Astrocyte (in vitro differentiated cells and primary cell): ENCODE results near the gene GET4. TPM values are rescaled to one million over a fixed set of nuclear protein-coding genes. Genes with fewer than 3 reads are reported as not detected.

Source experiments
- DNase-seq: peaks from one replicate; pipeline ENCODE4 v3.0.0-alpha.2; 2010; ENCODE audit warnings: low read depth
- FAIRE-seq: peaks from 2 replicates; lab custom pipeline; 2011; peaks lifted over from hg19 to GRCh38; lab: Jason Lieb, UNC
- H2AFZ ChIP-seq: 2 replicates; pipeline ENCODE4 v1.6.0; 2012; ENCODE audit warnings: low read depth, low read length, inconsistent platforms
- H3K27ac ChIP-seq: 2 replicates; pipeline ENCODE4 v1.5.1; 2011; ENCODE audit warnings: low read depth, low read length, inconsistent platforms
- H3K27me3 ChIP-seq: 2 replicates; pipeline ENCODE4 v1.6.0; 2011; ENCODE audit warnings: low read length, inconsistent platforms; ENCODE audit not compliant: insufficient read depth
- H3K36me3 ChIP-seq: 2 replicates; pipeline ENCODE4 v1.5.1; 2011; ENCODE audit warnings: low read length, inconsistent platforms; ENCODE audit not compliant: insufficient read depth
- H3K4me1 ChIP-seq: 2 replicates; pipeline ENCODE4 v1.5.1; 2011; ENCODE audit warnings: low read length, inconsistent platforms; ENCODE audit not compliant: insufficient read depth
- H3K4me2 ChIP-seq: 2 replicates; pipeline ENCODE4 v1.6.0; 2012; ENCODE audit warnings: low read length, inconsistent platforms
- H3K4me3 ChIP-seq: 2 replicates; pipeline ENCODE4 v1.5.1; 2011; ENCODE audit warnings: low read depth, mild to moderate bottlenecking, low read length, inconsistent platforms; ENCODE audit not compliant: insufficient read depth
- H3K79me2 ChIP-seq: 2 replicates; pipeline ENCODE4 v1.6.0; 2012; ENCODE audit warnings: mild to moderate bottlenecking, low read length, inconsistent platforms; ENCODE audit not compliant: insufficient read depth
- H3K9ac ChIP-seq: 2 replicates; pipeline ENCODE4 v1.6.0; 2012; ENCODE audit warnings: mild to moderate bottlenecking, low read length, inconsistent platforms
- H3K9me3 ChIP-seq: 2 replicates; pipeline ENCODE4 v1.5.1; 2012; ENCODE audit warnings: low read depth, mild to moderate bottlenecking, low read length, inconsistent platforms; ENCODE audit not compliant: insufficient read depth
- H4K20me1 ChIP-seq: 2 replicates; pipeline ENCODE4 v1.6.0; 2012; ENCODE audit warnings: low read length, inconsistent platforms; ENCODE audit not compliant: insufficient read depth
- H3K27ac Mint-ChIP-seq: one replicate; pipeline ENCODE4 v1.8.0; 2021; ENCODE audit warnings: mild to moderate bottlenecking, mixed read lengths; ENCODE audit not compliant: unreplicated experiment
- H3K27me3 Mint-ChIP-seq: one replicate; pipeline ENCODE4 v1.8.0; 2021; ENCODE audit warnings: low read depth, mixed read lengths; ENCODE audit not compliant: unreplicated experiment
- H3K36me3 Mint-ChIP-seq: one replicate; pipeline ENCODE4 v1.8.0; 2021; ENCODE audit warnings: low read depth, mixed read lengths; ENCODE audit not compliant: unreplicated experiment
- H3K4me1 Mint-ChIP-seq: one replicate; pipeline ENCODE4 v1.8.0; 2021; ENCODE audit warnings: low read depth, mixed read lengths; ENCODE audit not compliant: unreplicated experiment
- H3K4me3 Mint-ChIP-seq: one replicate; pipeline ENCODE4 v1.8.0; 2021; ENCODE audit warnings: mild to moderate bottlenecking, moderate library complexity, mixed read lengths; ENCODE audit not compliant: unreplicated experiment
- H3K9me3 Mint-ChIP-seq: one replicate; pipeline ENCODE4 v1.8.0; 2021; ENCODE audit warnings: mild to moderate bottlenecking, mixed read lengths; ENCODE audit not compliant: unreplicated experiment
- EZH2 ChIP-seq: IDR thresholded peaks from 2 replicates; pipeline ENCODE4 v1.6.1; 2012; ENCODE audit warnings: mild to moderate bottlenecking, low read length, inconsistent platforms; ENCODE audit not compliant: insufficient read depth
- total RNA-seq: library from RNA; stranded (reverse); gene quantifications from 2 replicates; pipeline ENCODE4 v1.2.1, GENCODE V29; 2021
- TF ChIP-seq, protein P1 (sequence below): IDR thresholded peaks from 2 replicates; pipeline ENCODE4 v1.5.1; 2011; ENCODE audit warnings: low read depth, mild to moderate bottlenecking, inconsistent platforms, low read length, moderate library complexity; ENCODE audit not compliant: insufficient read depth

GET4 gene
- total RNA-seq, 1 donor from 2014 or later: 43.0 TPM

DNA sequence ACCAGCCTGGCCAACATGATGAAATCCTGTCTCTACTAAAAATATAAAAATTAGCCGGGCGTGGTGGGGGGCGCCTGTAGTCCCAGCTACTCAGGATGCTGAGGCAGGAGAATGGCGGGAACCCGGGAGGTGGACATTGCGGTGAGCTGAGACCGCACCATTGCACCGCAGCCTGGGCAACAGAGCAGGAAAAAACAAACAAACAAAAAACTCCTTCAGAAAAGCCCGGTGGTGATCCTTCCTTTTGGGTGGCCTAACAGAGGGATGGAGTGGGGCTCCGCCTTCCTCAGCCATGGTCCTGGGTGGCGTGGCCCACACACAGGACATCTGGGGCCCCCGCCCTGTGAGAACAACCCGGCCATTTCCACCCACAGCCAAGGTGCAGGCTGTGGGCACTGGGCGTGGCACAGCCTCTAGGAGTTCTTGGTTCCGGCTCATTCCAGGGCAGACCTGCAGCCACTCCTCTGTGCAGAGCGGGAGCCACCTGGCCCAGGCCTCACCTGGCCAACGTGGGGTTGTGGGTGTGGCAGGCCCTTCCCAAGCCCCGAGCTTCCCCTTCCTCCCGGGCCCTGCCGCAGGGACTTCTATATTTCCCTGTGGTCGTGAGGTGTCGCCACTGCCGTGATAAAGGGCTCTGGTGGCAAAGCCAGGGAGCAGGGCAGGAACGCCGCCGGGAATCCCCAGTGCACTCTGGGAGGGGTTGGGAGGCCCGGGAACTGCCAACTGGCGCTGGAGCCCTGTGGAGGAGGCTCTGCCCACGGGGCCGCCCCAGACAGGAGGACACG is 37.6 kb downstream of the GET4 start:
- Histone ChIP-seq H3K27me3 (peaks cover 4% of the 10 kb centered on the region), H3K36me3 (no peaks in the 10 kb centered on the region), H3K79me2 (no peaks in the 10 kb centered on the region), H4K20me1 (no peaks in the 10 kb centered on the region), H3K4me1 (peaks cover 3% of the 10 kb centered on the region), H3K9me3 (no peaks in the 10 kb centered on the region), H3K4me3 (no peak overlapping the region), H3K4me2 (no peak overlapping the region), H3K9ac (no peak overlapping the region), H2AFZ (no peak overlapping the region), H3K27ac (no peak overlapping the region)
- peaks cover 1% of the 10 kb centered on the region for H3K9me3 Mint-ChIP-seq
- DNase-seq: no peak
- no peaks in the 10 kb centered on the region for H3K36me3 Mint-ChIP-seq
- TF ChIP-seq EZH2: no peak
- TF ChIP-seq, protein P1, sequence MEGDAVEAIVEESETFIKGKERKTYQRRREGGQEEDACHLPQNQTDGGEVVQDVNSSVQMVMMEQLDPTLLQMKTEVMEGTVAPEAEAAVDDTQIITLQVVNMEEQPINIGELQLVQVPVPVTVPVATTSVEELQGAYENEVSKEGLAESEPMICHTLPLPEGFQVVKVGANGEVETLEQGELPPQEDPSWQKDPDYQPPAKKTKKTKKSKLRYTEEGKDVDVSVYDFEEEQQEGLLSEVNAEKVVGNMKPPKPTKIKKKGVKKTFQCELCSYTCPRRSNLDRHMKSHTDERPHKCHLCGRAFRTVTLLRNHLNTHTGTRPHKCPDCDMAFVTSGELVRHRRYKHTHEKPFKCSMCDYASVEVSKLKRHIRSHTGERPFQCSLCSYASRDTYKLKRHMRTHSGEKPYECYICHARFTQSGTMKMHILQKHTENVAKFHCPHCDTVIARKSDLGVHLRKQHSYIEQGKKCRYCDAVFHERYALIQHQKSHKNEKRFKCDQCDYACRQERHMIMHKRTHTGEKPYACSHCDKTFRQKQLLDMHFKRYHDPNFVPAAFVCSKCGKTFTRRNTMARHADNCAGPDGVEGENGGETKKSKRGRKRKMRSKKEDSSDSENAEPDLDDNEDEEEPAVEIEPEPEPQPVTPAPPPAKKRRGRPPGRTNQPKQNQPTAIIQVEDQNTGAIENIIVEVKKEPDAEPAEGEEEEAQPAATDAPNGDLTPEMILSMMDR: no peak
- no peak overlapping the region for H3K4me3 Mint-ChIP-seq
- H3K27me3 Mint-ChIP-seq: peaks cover 22% of the 10 kb centered on the region
- no peak overlapping the region for H3K27ac Mint-ChIP-seq
- peaks cover 7% of the 10 kb centered on the region for H3K4me1 Mint-ChIP-seq
- no peak for FAIRE-seq

DNA sequence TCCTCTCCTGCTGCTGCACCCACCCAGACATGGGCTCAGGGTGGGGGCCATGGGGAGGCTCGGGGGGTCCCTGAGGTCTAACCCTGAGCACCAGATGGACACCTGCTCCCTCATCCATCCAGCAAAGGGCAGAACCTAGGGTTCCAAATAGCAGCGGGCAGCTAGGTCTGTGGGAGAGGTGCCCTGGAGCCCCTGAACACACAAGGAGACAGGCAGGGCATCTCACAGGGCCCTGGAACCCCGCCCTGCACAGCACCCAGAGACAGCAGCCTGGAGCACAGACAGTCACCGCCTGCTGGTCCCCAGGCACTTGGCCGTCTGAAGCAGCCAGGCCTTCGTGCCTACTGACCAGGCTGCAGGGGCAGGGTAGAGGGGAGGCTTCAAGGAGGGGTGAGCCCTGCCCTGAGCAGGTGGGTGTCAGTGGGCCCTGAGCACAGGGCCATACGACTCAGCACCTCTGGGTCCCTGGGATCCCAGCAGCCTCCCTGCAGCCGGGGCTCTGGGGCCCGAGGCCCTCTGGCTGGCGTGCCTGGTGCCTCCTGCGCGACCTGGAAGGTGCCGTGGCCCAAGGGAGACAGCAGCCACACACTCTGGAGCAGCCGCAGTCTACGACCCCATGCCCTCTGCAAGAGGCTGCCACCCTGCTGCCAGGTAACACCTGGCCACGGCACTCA is 38.3 kb downstream of the GET4 start:
- peaks cover 7% of the 10 kb centered on the region for H3K4me1 Mint-ChIP-seq

More for the DNA sequence above, 38.3 kb downstream of the GET4 start:
- Mint-ChIP-seq H3K36me3 (no peaks in the 10 kb centered on the region), H3K27me3 (peaks cover 22% of the 10 kb centered on the region), H3K4me3 (no peak overlapping the region), H3K27ac (no peak overlapping the region), H3K9me3 (peaks cover 1% of the 10 kb centered on the region)
- Histone ChIP-seq H3K4me1 (peaks cover 3% of the 10 kb centered on the region), H4K20me1 (no peaks in the 10 kb centered on the region), H3K4me3 (no peak overlapping the region), H3K79me2 (no peaks in the 10 kb centered on the region), H3K27me3 (peaks cover 4% of the 10 kb centered on the region), H3K9me3 (no peaks in the 10 kb centered on the region), H2AFZ (no peak overlapping the region), H3K36me3 (no peaks in the 10 kb centered on the region), H3K9ac (no peak overlapping the region), H3K4me2 (no peak overlapping the region), H3K27ac (no peak overlapping the region)
- FAIRE-seq (no peak), DNase-seq (no peak)
- no peak for TF ChIP-seq EZH2
- TF ChIP-seq, protein P1: no peak
